HEK293 (cell line): ENCODE results near the gene CALHM6.

ENCODE experiments used
- CTCF ChIP-seq: fragments of 450-650 bp; formaldehyde crosslinking; IDR thresholded peaks from 2 replicates; pipeline ENCODE4 v1.5.1; 2016; ENCODE audit warnings: missing biosample characterization, missing genetic modification characterization
- GFI1B ChIP-seq: fragments of 450-650 bp; formaldehyde crosslinking; IDR thresholded peaks from 2 replicates; pipeline ENCODE4 v1.5.1; 2016; ENCODE audit warnings: missing biosample characterization, missing genetic modification characterization
- HOXC10 ChIP-seq: sonication (generic); formaldehyde crosslinking; IDR thresholded peaks from 2 replicates; pipeline ENCODE4 v1.8.1; 2023; ENCODE audit warnings: mild to moderate bottlenecking, missing genetic modification reagents
- KLF16 ChIP-seq: fragments of 450-650 bp; formaldehyde crosslinking; IDR thresholded peaks from 2 replicates; pipeline ENCODE4 v1.5.1; 2017; ENCODE audit warnings: missing biosample characterization, missing genetic modification characterization
- PBX3 ChIP-seq: sonication (generic); formaldehyde crosslinking; IDR thresholded peaks from 2 replicates; pipeline ENCODE4 v1.8.1; 2022; ENCODE audit warnings: mild to moderate bottlenecking, moderate library complexity, missing genetic modification reagents
- ZBTB1 ChIP-seq: fragments of 450-650 bp; formaldehyde crosslinking; IDR thresholded peaks from 2 replicates; pipeline ENCODE4 v1.5.1; 2016; ENCODE audit warnings: missing biosample characterization, missing genetic modification characterization
- ZNF280D ChIP-seq: fragments of 450-650 bp; formaldehyde crosslinking; IDR thresholded peaks from 2 replicates; pipeline ENCODE4 v1.5.1; 2016; ENCODE audit warnings: missing biosample characterization, missing genetic modification characterization

GRCh38 chr6:116451916-116452315 is 9.3 kb upstream of the CALHM6 start:
- TF ChIP-seq ZNF280D (tag by site-specific recombination) = no peak
- no peak for TF ChIP-seq PBX3 (CRISPR knock-in tag)
- TF ChIP-seq CTCF (tag by site-specific recombination) = no peak
- TF ChIP-seq HOXC10 = no peak
- no peak for TF ChIP-seq KLF16 (tag by site-specific recombination)
- TF ChIP-seq GFI1B (tag by site-specific recombination) = no peak
- no peak for TF ChIP-seq ZBTB1 (tag by site-specific recombination)
